Measurements from ENCODE around the gene NAA25. TPM values are rescaled to one million over a fixed set of nuclear protein-coding genes. Genes with fewer than 3 reads are reported as not detected.

The NAA25 gene
- total RNA-seq, 5 donors from 2014 or later (not counting 1 experiment from before 2014, with no cell fraction given), result 25.0 to 41.6 (median 31.0) TPM

- no peak for DNase-seq
- peaks cover 8 to 40% of the 10 kb centered on the region in 2 experiments for H3K4me1 ChIP-seq (ENCODE audit: control insufficient read depth in 1 of 2, extremely low read depth in 1 of 2, insufficient read depth in 2 of 2, low read length in 2 of 2)
- Mint-ChIP-seq H3K27me3 (no peaks in the 10 kb centered on the region), H3K36me3 (peaks cover 9% of the 10 kb centered on the region), H3K9me3 (no peaks in the 10 kb centered on the region), H3K4me1 (peaks cover 58 to 67% (median 63%) of the 10 kb centered on the region in 3 donors), H3K27ac (peak overlapping the region; percentile 87), H3K4me3 (no peak overlapping the region)
- WGBS (ENCODE audit: insufficient coverage), result 96% methylated on average over 6 of the region's 9 CpGs
- CTCF ChIA-PET, result no interaction called here
- POLR2A ChIA-PET, result interaction anchor here in 1 of 2 donors (0.8 kb wide), 1 partner anchor 77 kb away, joined by 3 read pairs; no protein-coding TSS in a partner anchor
- peak overlapping the region; percentile 23 for H3K27ac ChIP-seq (ENCODE audit: low read length)
- ATAC-seq (replicated peaks in 1 of 4), result no peak
- H3K9me3 ChIP-seq, result no peaks in the 10 kb centered on the region
- no peaks in the 10 kb centered on the region for H3K27me3 ChIP-seq (replicated peaks in 1 of 2; ENCODE audit: control insufficient read depth in 2 of 2, extremely low read depth in 1 of 2, insufficient read depth in 2 of 2, low read length in 1 of 2)
- no peak overlapping the region for H3K4me3 ChIP-seq (ENCODE audit: control insufficient read depth in 1 of 2, extremely low read depth in 1 of 2, low read length in 1 of 2)
- H3K36me3 ChIP-seq (ENCODE audit: control insufficient read depth in 2 of 2, extremely low read depth in 1 of 2, insufficient read depth in 1 of 2, low read length in 1 of 2), result peaks cover 4 to 7% of the 10 kb centered on the region in 2 donors
Observed at GRCh38 chr12:112007945-112008344, 100.6 kb downstream of the NAA25 start.

GRCh38 chr12:112005419-112006395 is 102.9 kb downstream of the NAA25 start:
- Mint-ChIP-seq H3K36me3 (peaks cover 3% of the 10 kb centered on the region), H3K4me1 (peaks cover 57 to 64% (median 62%) of the 10 kb centered on the region in 3 donors), H3K27ac (peak overlapping the region; percentile 82 to 87), H3K4me3 (no peak overlapping the region), H3K9me3 (no peaks in the 10 kb centered on the region), H3K27me3 (no peaks in the 10 kb centered on the region)
- DNase-seq, result no peak
- H3K27me3 ChIP-seq (replicated peaks in 1 of 2; ENCODE audit: control insufficient read depth in 2 of 2, extremely low read depth in 1 of 2, insufficient read depth in 2 of 2, low read length in 1 of 2), result no peaks in the 10 kb centered on the region
- POLR2A ChIA-PET, result interaction anchor here in 1 of 2 donors (0.6 kb wide), 1 partner anchor 28 kb away, joined by 4 read pairs; no protein-coding TSS in a partner anchor
- H3K4me3 ChIP-seq (ENCODE audit: control insufficient read depth in 1 of 2, extremely low read depth in 1 of 2, low read length in 1 of 2), result no peak overlapping the region
- CTCF ChIA-PET, result no interaction called here
- H3K36me3 ChIP-seq (ENCODE audit: control insufficient read depth in 2 of 2, extremely low read depth in 1 of 2, insufficient read depth in 1 of 2, low read length in 1 of 2), result peaks cover 4% of the 10 kb centered on the region in 2 donors
- WGBS (ENCODE audit: insufficient coverage), result 96% methylated on average over 3 of the region's 6 CpGs
- ATAC-seq (replicated peaks in 1 of 4), result no peak
- peak overlapping the region; percentile 28 for H3K27ac ChIP-seq (ENCODE audit: low read length)
- peaks cover 16 to 31% of the 10 kb centered on the region in 2 experiments for H3K4me1 ChIP-seq (ENCODE audit: control insufficient read depth in 1 of 2, extremely low read depth in 1 of 2, insufficient read depth in 2 of 2, low read length in 2 of 2)
- no peaks in the 10 kb centered on the region for H3K9me3 ChIP-seq

GRCh38 chr12:112004041-112004440 is 104.5 kb downstream of the NAA25 start:
- no peaks in the 10 kb centered on the region for H3K9me3 ChIP-seq
- no peak overlapping the region for H3K27ac ChIP-seq (ENCODE audit: low read length)
- H3K36me3 Mint-ChIP-seq, result peaks cover 6% of the 10 kb centered on the region
- no peak overlapping the region for H3K4me3 ChIP-seq (ENCODE audit: control insufficient read depth in 1 of 2, extremely low read depth in 1 of 2, low read length in 1 of 2)
- H3K4me1 ChIP-seq (ENCODE audit: control insufficient read depth in 1 of 2, extremely low read depth in 1 of 2, insufficient read depth in 2 of 2, low read length in 2 of 2), result peaks cover 26 to 31% of the 10 kb centered on the region in 2 experiments
- peak overlapping the region; percentile 87 to 89 for H3K27ac Mint-ChIP-seq
- WGBS (ENCODE audit: insufficient coverage), result 100% methylated on average over 1 of the region's 3 CpGs
- no peaks in the 10 kb centered on the region for H3K9me3 Mint-ChIP-seq
- peaks cover 61 to 65% (median 65%) of the 10 kb centered on the region in 3 donors for H3K4me1 Mint-ChIP-seq
- H3K4me3 Mint-ChIP-seq, result no peak overlapping the region
- CTCF ChIA-PET, result interaction anchor here (0.7 to 1.8 kb wide), 3 partner anchors 8 to 15 kb away, joined by 4 to 14 read pairs (median 6); partner anchors contain the start of genes ERP29 (in 1 of the 2) and TMEM116 (in 1 of the 2)
- no peaks in the 10 kb centered on the region for H3K27me3 Mint-ChIP-seq
- ATAC-seq (replicated peaks in 1 of 4) (no peak), DNase-seq (no peak)
- H3K27me3 ChIP-seq (replicated peaks in 1 of 2; ENCODE audit: control insufficient read depth in 2 of 2, extremely low read depth in 1 of 2, insufficient read depth in 2 of 2, low read length in 1 of 2), result no peaks in the 10 kb centered on the region
- no peaks in the 10 kb centered on the region for H3K36me3 ChIP-seq (ENCODE audit: control insufficient read depth in 2 of 2, extremely low read depth in 1 of 2, insufficient read depth in 1 of 2, low read length in 1 of 2)
- POLR2A ChIA-PET, result interaction anchor here (0.5 to 1.1 kb wide), 5 partner anchors 9 to 55 kb away, joined by 3 read pairs; partner anchors contain the start of genes ERP29 (in 1 of the 2) and TMEM116 (in 1 of the 2)

GRCh38 chr12:112001576-112001975 is 107.0 kb downstream of the NAA25 start:
- H3K4me3 ChIP-seq (ENCODE audit: control insufficient read depth in 1 of 2, extremely low read depth in 1 of 2, low read length in 1 of 2), result peak overlapping the region in 1 of 2 donors; percentile 48
- H3K4me1 ChIP-seq (ENCODE audit: control insufficient read depth in 1 of 2, extremely low read depth in 1 of 2, insufficient read depth in 2 of 2, low read length in 2 of 2), result peaks cover 32 to 42% of the 10 kb centered on the region in 2 experiments

GRCh38 chr12:112000820-112001219 is 107.8 kb downstream of the NAA25 start:
- peaks cover 35 to 43% of the 10 kb centered on the region in 2 experiments for H3K4me1 ChIP-seq (ENCODE audit: control insufficient read depth in 1 of 2, extremely low read depth in 1 of 2, insufficient read depth in 2 of 2, low read length in 2 of 2)
- peak overlapping the region; percentile 89 to 93 for H3K27ac Mint-ChIP-seq
- POLR2A ChIA-PET, result interaction anchor here in 1 of 2 donors (0.6 to 1.0 kb wide), 2 partner anchors 13 to 59 kb away, joined by 3 read pairs; no protein-coding TSS in a partner anchor

More at GRCh38 chr12:112001576-112001975, 107.0 kb downstream of the NAA25 start:
- Histone ChIP-seq H3K27ac (ENCODE audit: low read length) (peak overlapping the region; percentile 76), H3K36me3 (ENCODE audit: control insufficient read depth in 2 of 2, extremely low read depth in 1 of 2, insufficient read depth in 1 of 2, low read length in 1 of 2) (no peaks in the 10 kb centered on the region), H3K27me3 (replicated peaks in 1 of 2; ENCODE audit: control insufficient read depth in 2 of 2, extremely low read depth in 1 of 2, insufficient read depth in 2 of 2, low read length in 1 of 2) (no peaks in the 10 kb centered on the region), H3K9me3 (no peaks in the 10 kb centered on the region)
- CTCF ChIA-PET, result interaction anchor here in 1 of 2 donors (0.6 to 1.5 kb wide), 6 partner anchors 10 to 56 kb away, joined by 3 to 6 read pairs (median 3); partner anchors contain the start of genes ERP29 and TMEM116
- H3K27ac Mint-ChIP-seq, result peak overlapping the region; percentile 89 to 93
- peaks cover 73 to 85% (median 79%) of the 10 kb centered on the region in 3 donors for H3K4me1 Mint-ChIP-seq
- no peaks in the 10 kb centered on the region for H3K27me3 Mint-ChIP-seq
- POLR2A ChIA-PET, result interaction anchor here (1.0 to 1.1 kb wide), 2 partner anchors 12 to 60 kb away, joined by 3 read pairs; partner anchors contain the start of genes ERP29 (in 1 of the 2) and TMEM116 (in 1 of the 2)
- H3K4me3 Mint-ChIP-seq, result peak overlapping the region; percentile 75 to 84 (median 81)
- ATAC-seq (replicated peaks in 1 of 4) (peak in 1 of 4 experiments; percentile 7), DNase-seq (no peak)
- H3K36me3 Mint-ChIP-seq, result peaks cover 12% of the 10 kb centered on the region
- no peaks in the 10 kb centered on the region for H3K9me3 Mint-ChIP-seq

More at GRCh38 chr12:112000820-112001219, 107.8 kb downstream of the NAA25 start:
- Mint-ChIP-seq H3K4me1 (peaks cover 72 to 85% (median 78%) of the 10 kb centered on the region in 3 donors), H3K36me3 (peaks cover 12% of the 10 kb centered on the region), H3K27me3 (no peaks in the 10 kb centered on the region), H3K4me3 (peak overlapping the region; percentile 75 to 84 (median 81)), H3K9me3 (no peaks in the 10 kb centered on the region)
- 96% methylated on average over 4 of the region's 8 CpGs for WGBS (ENCODE audit: insufficient coverage)
- DNase-seq, result peak in 2 of 35 experiments; percentile 24 to 44
- H3K27ac ChIP-seq (ENCODE audit: low read length), result peak overlapping the region; percentile 76
- H3K27me3 ChIP-seq (replicated peaks in 1 of 2; ENCODE audit: control insufficient read depth in 2 of 2, extremely low read depth in 1 of 2, insufficient read depth in 2 of 2, low read length in 1 of 2), result no peaks in the 10 kb centered on the region
- peak overlapping the region in 1 of 2 donors; percentile 48 for H3K4me3 ChIP-seq (ENCODE audit: control insufficient read depth in 1 of 2, extremely low read depth in 1 of 2, low read length in 1 of 2)
- peak in 2 of 4 experiments; percentile 28 to 52 for ATAC-seq (replicated peaks in 1 of 4)
- CTCF ChIA-PET, result interaction anchor here in 1 of 2 donors (0.7 to 1.5 kb wide), 2 partner anchors 12 to 55 kb away, joined by 3 to 6 read pairs; partner anchors contain the start of genes ERP29 and TMEM116
- H3K9me3 ChIP-seq, result no peaks in the 10 kb centered on the region
- H3K36me3 ChIP-seq (ENCODE audit: control insufficient read depth in 2 of 2, extremely low read depth in 1 of 2, insufficient read depth in 1 of 2, low read length in 1 of 2), result no peaks in the 10 kb centered on the region
